ENCODE results near the gene MRM3.
"Not testable (repeated sequence)": the region's sequence is repeated elsewhere in the genome, so short reads cannot be mapped to it uniquely, and the experiment has no call there.

The MRM3 gene

DNA sequence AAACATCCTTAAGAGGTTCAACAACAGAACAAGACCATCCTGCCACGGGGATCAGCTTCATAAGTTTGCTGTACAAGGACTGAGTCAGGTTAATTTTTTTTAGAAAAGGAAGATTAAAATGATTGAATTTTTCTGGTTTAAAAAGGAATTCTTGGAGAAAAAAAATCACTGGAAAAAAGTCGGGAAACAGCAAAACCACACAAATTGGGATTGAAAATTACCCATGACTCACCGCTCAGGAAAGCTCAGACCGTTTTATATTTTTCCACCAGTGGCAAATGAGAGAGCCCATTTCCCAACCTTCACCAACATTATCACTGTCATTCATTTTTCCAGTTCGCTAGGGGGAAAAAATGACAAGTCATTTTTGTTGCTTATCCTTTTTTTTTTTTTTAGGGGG lies 46.6 kb downstream of the MRM3 start:
- DNase-seq, result no peak

DNA sequence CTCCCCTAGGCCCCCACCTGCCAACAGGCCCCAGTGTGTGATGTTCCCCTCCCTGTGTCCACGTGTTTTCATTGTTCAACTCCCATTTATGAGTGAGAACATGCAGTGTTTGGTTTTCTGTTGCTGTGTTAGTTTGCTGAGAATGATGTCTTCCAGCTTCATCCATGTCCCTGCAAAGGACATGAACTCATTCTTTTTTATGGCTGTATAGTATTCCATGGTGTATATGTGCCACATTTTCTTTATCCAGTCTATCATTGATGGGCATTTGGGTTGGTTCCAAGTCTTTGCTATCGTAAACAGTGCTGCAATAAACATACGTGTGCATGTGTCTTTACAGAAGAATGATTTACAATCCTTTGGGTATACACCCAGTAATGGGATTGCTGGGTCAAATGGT lies 47.5 kb downstream of the MRM3 start:
- DNase-seq, result not testable (repeated sequence)

GRCh38 chr17:830381-830780 lies 48.2 kb downstream of the MRM3 start:
- no peak for DNase-seq

DNA sequence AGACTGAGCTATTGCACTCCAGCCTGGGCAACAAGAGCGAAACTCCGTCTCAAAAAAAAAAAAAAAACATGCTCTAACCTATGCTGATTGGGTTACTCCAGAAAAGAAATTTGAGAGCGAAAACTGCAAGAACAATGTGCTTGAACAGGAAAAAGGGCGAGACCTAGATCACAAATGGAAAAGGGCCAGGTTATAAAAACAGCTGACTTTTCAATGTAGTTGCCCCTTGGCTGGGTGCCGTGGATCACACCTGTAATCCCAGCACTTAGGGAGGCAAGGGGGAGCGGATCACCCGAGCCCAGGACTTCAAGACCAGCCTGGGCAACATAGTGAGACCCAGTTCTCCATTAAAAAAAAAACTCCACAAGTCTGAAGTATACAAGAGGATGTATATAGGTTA lies 48.8 kb downstream of the MRM3 start:
- no peak for DNase-seq

GRCh38 chr17:834136-834535 lies 52.0 kb downstream of the MRM3 start:
- DNase-seq, result no peak

GRCh38 chr17:835263-835662 lies 53.1 kb downstream of the MRM3 start:
- no peak for DNase-seq

- DNase-seq, result not testable (repeated sequence)
Observed at GRCh38 chr17:835721-836120, 53.6 kb downstream of the MRM3 start.

DNA sequence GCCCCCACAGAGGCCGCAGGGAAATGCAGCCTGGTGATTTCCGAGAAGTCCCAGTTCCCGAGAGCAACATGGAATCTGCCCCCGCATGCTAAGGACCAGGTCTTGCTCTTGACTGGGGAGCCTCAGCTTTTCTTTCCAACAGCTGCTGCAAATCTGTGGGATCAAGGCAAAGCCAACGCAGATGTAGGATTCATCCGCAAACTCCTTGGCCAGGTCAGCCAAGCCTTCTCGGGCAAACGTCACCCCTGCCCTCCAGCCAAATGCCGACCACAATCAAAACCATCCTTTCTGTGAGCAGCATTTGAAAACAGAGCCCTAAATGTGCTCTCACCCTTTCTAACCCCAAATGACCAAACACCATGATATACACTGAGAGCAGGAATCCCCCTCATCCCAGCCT lies 54.0 kb downstream of the MRM3 start:
- no peak for DNase-seq

DNA sequence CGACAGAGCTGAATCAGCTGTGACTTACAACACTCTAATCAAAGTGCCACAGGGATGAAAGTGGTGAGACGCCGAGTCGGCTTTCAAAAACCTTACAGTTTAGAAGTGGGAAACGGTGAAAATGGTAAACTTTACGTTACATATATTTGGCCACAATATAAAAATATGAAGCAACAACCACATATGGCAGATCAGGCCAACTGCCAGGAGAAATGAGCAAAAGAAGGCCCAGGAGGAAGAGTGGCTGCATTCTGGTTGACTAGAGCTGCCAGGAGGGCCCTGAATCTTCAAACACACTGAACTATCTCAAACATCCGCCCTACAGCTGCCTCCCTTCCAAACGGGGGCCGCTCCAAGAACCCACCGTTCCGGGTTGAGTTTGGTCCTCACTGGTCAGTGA lies 56.3 kb downstream of the MRM3 start:
- DNase-seq, result no peak

DNA sequence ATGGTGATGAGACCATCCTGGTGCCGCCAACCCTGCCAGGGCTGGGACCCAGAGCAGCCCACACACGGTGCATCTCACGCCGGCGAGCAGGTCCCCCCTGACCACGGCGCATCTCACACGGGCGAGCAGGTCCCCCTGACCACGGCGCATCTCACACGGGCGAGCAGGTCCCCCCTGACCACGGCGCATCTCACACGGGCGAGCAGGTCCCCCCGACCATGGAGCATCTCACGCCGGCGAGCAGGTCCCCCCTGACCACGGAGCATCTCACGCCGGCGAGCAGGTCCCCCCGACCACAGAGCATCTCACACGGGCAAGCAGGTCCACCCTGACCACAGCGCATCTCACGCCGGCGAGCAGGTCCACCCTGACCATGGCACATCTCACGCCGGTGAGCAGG lies 59.2 kb downstream of the MRM3 start:
- DNase-seq, result no peak
